ENCODE data around the gene ZNF667. TPM values are rescaled to one million over a fixed set of nuclear protein-coding genes. Genes with fewer than 3 reads are reported as not detected.
A peak's percentile ranks its signal among the peaks of the same experiment; 100 is the strongest.

ZNF667 gene
- polyA plus RNA-seq, 1 donor from 2014 or later, result 19.6 TPM

GRCh38 chr19:56423985-56424353 is 53.2 kb downstream of the ZNF667 start:
- Histone ChIP-seq H3K27ac (ENCODE audit: low read length) (no peak overlapping the region), H4K20me1 (ENCODE audit: insufficient read depth) (no peaks in the 10 kb centered on the region), H2AFZ (ENCODE audit: low read depth, low read length) (no peak overlapping the region), H3K9ac (ENCODE audit: low read length) (no peak overlapping the region), H3K27me3 (ENCODE audit: insufficient read depth, low read depth, low read length) (no peaks in the 10 kb centered on the region), H3K79me2 (replicated peaks; ENCODE audit: insufficient read depth, low read length) (peaks cover 9% of the 10 kb centered on the region), H3K36me3 (ENCODE audit: insufficient read depth, low read length) (peaks cover 36% of the 10 kb centered on the region), H3K4me3 (ENCODE audit: low read length) (no peak overlapping the region), H3K4me2 (ENCODE audit: low read length) (no peak overlapping the region), H3K9me2 (ENCODE audit: insufficient read depth, low read length) (no peaks in the 10 kb centered on the region), H3K9me3 (ENCODE audit: low read length) (peaks cover 68% of the 10 kb centered on the region), H3F3A (ENCODE audit: insufficient read depth, low read length, poor library complexity, severe bottlenecking) (no peaks in the 10 kb centered on the region)
- TF ChIP-seq TAF1 (IDR thresholded peaks at IDR 0.05; ENCODE audit: low read depth) (no peak), EP300 (conservative IDR thresholded peaks at IDR 0.05; ENCODE audit: poor library complexity, severe bottlenecking) (no peak), RAD21 (conservative IDR thresholded peaks at IDR 0.05) (no peak), MXI1 (conservative IDR thresholded peaks at IDR 0.05; ENCODE audit: poor library complexity, severe bottlenecking) (no peak)

- Histone ChIP-seq H3F3A (ENCODE audit: insufficient read depth, low read length, poor library complexity, severe bottlenecking) (no peaks in the 10 kb centered on the region), H3K36me3 (ENCODE audit: insufficient read depth, low read length) (peaks cover 40% of the 10 kb centered on the region), H3K4me3 (ENCODE audit: low read length) (no peak overlapping the region), H3K27ac (ENCODE audit: low read length) (no peak overlapping the region), H4K20me1 (ENCODE audit: insufficient read depth) (no peaks in the 10 kb centered on the region), H3K9ac (ENCODE audit: low read length) (no peak overlapping the region), H3K9me2 (ENCODE audit: insufficient read depth, low read length) (no peaks in the 10 kb centered on the region), H3K79me2 (replicated peaks; ENCODE audit: insufficient read depth, low read length) (peaks cover 9% of the 10 kb centered on the region), H3K27me3 (ENCODE audit: insufficient read depth, low read depth, low read length) (no peaks in the 10 kb centered on the region), H3K9me3 (ENCODE audit: low read length) (peaks cover 68% of the 10 kb centered on the region), H2AFZ (ENCODE audit: low read depth, low read length) (no peak overlapping the region), H3K4me2 (ENCODE audit: low read length) (no peak overlapping the region)
- TF ChIP-seq EP300 (conservative IDR thresholded peaks at IDR 0.05; ENCODE audit: poor library complexity, severe bottlenecking) (no peak), TAF1 (IDR thresholded peaks at IDR 0.05; ENCODE audit: low read depth) (no peak), REST (IDR thresholded peaks at IDR 0.05; ENCODE audit: borderline replicate concordance) (no peak), EZH2 (IDR thresholded peaks at IDR 0.05; ENCODE audit: borderline replicate concordance, insufficient read depth, low read length, poor library complexity, severe bottlenecking) (no peak)
Measured at GRCh38 chr19:56423276-56423984, 53.7 kb downstream of the ZNF667 start.

GRCh38 chr19:56405062-56405461 is 72.1 kb downstream of the ZNF667 start:
- Histone ChIP-seq H3K79me2 (replicated peaks; ENCODE audit: insufficient read depth, low read length) (peaks cover 45% of the 10 kb centered on the region), H3K4me2 (ENCODE audit: low read length) (peak overlapping the region; percentile 96), H2AFZ (ENCODE audit: low read depth, low read length) (peak overlapping the region; percentile 94), H4K20me1 (ENCODE audit: insufficient read depth) (no peaks in the 10 kb centered on the region), H3F3A (ENCODE audit: insufficient read depth, low read length, poor library complexity, severe bottlenecking) (no peaks in the 10 kb centered on the region), H3K9me2 (ENCODE audit: insufficient read depth, low read length) (no peaks in the 10 kb centered on the region), H3K27ac (ENCODE audit: low read length) (peak overlapping the region; percentile 94), H3K9ac (ENCODE audit: low read length) (peak overlapping the region; percentile 95), H3K4me3 (ENCODE audit: low read length) (peak overlapping the region; percentile 81), H3K27me3 (ENCODE audit: insufficient read depth, low read depth, low read length) (no peaks in the 10 kb centered on the region), H3K36me3 (ENCODE audit: insufficient read depth, low read length) (peaks cover 33% of the 10 kb centered on the region), H3K9me3 (ENCODE audit: low read length) (peaks cover 23% of the 10 kb centered on the region)
- no peak for TF ChIP-seq TAF1 (IDR thresholded peaks at IDR 0.05; ENCODE audit: low read depth)

All from neural cell (in vitro differentiated cells).